Effector memory CD4-positive, alpha-beta T cell (primary cell): ENCODE measurements around the gene KRT80.

Source experiments
- DNase-seq, 3 donors: peaks; one replicate each; pipeline ENCODE4 v3.0.0-alpha.2; 2020
- H3K27ac ChIP-seq: 2 replicates; pipeline ENCODE4 v1.7.0; 2013; ENCODE audit warnings: mild to moderate bottlenecking, low read length, moderate library complexity; ENCODE audit not compliant: insufficient read depth, poor library complexity, severe bottlenecking
- H3K27me3 ChIP-seq: replicated peaks from 2 replicates; pipeline ENCODE4 v1.7.0; 2013; ENCODE audit warnings: mild to moderate bottlenecking, low read length; ENCODE audit not compliant: insufficient read depth, control insufficient read depth, poor library complexity, severe bottlenecking
- H3K36me3 ChIP-seq: 2 replicates; pipeline ENCODE4 v1.7.0; 2013; ENCODE audit warnings: mild to moderate bottlenecking, low read length, moderate library complexity; ENCODE audit not compliant: control insufficient read depth, insufficient read depth
- H3K4me1 ChIP-seq: 2 replicates; pipeline ENCODE4 v1.7.0; 2013; ENCODE audit warnings: low read length, mild to moderate bottlenecking; ENCODE audit not compliant: control insufficient read depth, insufficient read depth, poor library complexity, severe bottlenecking
- H3K4me3 ChIP-seq: 2 replicates; pipeline ENCODE4 v1.7.0; 2013; ENCODE audit warnings: low read length, low read depth, mild to moderate bottlenecking; ENCODE audit not compliant: insufficient read depth, poor library complexity, severe bottlenecking
- H3K9me3 ChIP-seq: 2 replicates; pipeline ENCODE4 v1.7.0; 2013; ENCODE audit warnings: mild to moderate bottlenecking, low read length, moderate library complexity; ENCODE audit not compliant: control insufficient read depth

The KRT80 gene

DNA sequence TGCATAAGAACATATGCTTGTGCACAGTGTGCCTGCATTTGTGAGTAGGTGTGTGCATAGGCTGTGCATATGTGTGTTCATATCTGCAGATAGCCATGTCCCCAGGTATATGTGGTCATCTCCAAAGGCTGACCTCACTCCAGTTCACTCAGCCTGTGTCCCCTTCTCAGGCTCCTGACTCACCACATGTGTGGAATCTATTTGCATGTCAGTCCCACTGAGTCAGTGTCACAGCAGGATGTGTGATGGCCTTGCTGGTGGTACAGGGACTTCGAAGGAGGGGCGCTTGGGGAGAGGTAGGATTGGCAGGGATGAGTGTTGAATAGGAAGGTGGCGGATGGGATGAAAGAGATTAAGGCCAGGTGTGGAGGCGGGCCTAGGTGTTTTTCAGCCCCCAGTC is 35.5 kb downstream of the KRT80 start:
- Histone ChIP-seq H3K36me3 (no peaks in the 10 kb centered on the region), H3K27me3 (no peaks in the 10 kb centered on the region), H3K4me3 (no peak overlapping the region), H3K9me3 (no peaks in the 10 kb centered on the region), H3K27ac (no peak overlapping the region), H3K4me1 (peaks cover 43% of the 10 kb centered on the region)
- no peak for DNase-seq

DNA sequence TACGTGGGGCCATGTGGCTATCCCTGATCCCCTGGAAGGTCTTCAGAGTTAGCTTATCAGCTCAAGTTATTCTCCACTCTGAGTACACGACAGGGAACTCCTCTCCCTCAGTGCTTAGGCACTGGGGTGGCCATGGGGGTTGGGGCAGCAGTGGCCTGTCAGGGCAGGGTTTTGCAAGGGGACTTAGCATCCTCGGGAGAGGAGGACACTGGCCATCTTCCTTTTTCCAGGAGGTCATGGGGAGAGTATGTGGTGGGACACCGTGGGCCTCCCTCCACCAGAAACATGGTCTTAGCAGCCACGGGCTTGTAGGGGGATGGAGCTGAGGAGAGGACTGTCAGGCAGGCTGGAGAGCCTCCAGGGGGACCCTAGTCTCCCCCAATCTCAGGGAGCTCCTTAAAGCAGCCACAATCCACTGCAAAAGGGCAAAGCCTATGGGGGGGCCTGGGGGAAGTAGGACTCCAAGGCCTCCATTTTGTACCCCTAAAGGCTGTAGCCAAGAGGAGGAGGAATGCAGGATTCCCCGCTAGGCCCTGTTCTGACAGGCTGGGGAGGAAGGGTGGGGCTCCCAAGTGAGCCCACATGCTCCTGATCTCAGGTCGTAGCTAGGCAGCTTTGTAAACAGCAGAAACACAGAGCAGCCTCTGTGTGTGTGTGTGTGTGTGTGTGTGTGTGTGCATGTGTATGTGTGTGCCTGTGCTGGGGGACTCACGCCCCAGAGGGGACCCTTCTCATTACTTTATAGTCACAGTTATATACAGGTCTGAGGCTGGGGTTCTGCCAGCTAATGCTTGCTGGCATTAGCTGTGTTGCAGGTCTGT is 36.6 kb downstream of the KRT80 start:
- no peaks in the 10 kb centered on the region for H3K36me3 ChIP-seq
- DNase-seq, result peak in 2 of 3 donors; percentile 36 to 37
- peak overlapping the region; percentile 10 for H3K4me3 ChIP-seq
- no peaks in the 10 kb centered on the region for H3K27me3 ChIP-seq
- peaks cover 40% of the 10 kb centered on the region for H3K4me1 ChIP-seq
- no peaks in the 10 kb centered on the region for H3K9me3 ChIP-seq
- H3K27ac ChIP-seq, result peak overlapping the region; percentile 55

DNA sequence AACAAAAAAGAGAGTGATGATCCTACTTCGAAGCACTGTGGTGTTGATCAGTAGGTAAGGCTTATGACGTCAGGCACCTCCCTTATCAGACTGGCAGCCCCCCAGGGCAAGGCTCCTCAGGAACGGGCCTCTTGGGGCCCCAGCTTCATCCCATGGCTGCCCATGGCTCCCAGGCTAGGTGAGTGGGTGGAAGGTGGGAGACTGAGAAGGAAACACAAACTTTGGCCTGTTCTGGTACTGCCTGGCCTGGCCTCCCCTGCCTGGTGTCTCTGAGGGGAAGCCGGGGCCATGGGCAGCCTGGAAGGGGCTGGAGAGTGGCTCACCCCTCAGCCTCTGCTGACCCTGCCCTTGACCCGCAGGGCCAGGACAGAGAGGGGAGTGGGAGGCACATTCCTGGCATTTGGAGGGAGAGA is 38.9 kb downstream of the KRT80 start:
- no peak overlapping the region for H3K27ac ChIP-seq

DNA sequence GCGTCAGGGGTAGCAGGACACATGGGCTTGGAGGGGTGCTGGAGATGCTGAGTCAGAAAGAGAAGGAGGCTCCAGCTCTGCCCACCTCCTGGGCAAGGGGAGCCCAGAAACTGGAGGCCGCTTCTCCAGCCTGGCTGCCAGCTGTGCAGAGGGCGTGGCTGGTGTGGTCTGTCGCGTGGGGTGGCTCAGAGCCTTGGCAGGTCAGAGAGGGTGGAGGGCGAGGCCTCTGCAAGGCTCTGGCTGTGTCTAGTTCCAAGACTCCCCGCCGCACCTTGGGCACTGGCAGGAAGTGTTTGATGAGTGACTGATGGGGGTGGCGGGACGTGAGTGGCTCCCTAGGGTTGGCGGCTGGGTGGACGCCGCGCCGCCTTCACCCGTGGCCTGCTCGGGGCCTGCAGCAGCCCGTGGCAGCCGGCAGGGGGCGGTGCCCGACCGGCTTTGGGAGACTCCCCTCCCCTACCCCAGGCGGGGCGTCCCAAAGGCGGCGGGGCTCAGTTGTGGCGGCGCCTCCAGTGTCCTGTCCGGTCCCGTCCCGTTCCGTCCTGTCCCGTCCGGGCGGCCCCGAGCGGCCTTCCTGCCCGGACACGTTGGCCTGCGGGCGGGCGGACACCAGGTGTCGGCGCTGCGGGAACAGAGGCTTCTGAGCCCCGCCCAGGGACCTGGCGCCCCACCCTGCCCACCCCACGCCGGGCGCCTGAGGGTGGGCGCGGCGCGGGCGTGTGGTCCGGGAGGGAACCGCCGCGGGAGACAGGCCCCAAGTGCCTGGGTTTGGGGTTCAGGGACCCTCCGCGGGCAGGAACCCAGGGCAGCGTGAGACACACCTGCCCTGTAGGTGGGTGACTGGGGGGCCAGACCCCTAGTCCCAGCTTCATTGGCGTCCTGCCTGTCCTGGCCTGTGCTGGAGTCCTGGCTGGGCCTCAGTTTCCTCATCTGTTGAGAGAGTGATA is 39.7 kb downstream of the KRT80 start:
- Histone ChIP-seq H3K4me3 (peak overlapping the region; percentile 39), H3K27me3 (no peaks in the 10 kb centered on the region), H3K9me3 (no peaks in the 10 kb centered on the region), H3K36me3 (no peaks in the 10 kb centered on the region), H3K4me1 (peaks cover 40% of the 10 kb centered on the region), H3K27ac (no peak overlapping the region)
- DNase-seq, result peak; percentile 52 to 72 (median 61)

More for the DNA sequence above, 38.9 kb downstream of the KRT80 start:
- Histone ChIP-seq H3K4me3 (no peak overlapping the region), H3K4me1 (peaks cover 40% of the 10 kb centered on the region), H3K9me3 (no peaks in the 10 kb centered on the region), H3K36me3 (no peaks in the 10 kb centered on the region), H3K27me3 (no peaks in the 10 kb centered on the region)
- no peak for DNase-seq

DNA sequence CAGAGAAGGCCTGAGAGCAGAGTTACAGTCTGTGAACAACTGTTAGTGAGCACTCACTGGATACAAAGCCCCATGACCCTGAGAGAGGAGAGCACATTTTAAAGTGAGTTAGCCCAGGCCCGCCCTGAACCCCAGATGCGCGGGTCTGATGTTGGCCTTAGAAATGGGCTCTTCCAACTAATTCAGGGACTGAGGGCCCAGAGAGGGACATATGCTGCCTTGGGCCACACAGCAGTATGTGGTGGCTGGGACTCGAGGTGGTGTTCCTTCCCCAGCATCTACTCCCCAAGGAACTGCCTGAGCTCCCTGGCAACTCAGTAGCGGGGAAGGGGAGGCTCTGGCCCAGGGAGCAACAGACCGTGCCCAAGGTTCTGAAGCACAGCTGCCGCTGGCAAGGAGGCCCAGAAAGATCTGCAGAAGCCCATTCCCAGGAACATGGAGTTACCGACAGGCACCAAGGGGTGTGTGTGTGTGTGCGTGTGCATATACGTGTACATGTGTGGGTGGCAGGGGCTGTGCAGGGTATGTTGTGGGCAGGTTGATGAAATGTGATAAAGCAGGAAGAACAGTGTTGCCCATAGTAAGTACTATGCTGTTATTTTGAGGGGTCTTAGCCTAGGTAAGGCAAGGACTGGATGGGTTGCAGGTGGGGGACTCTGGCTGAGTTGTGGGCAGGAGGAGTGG is 40.5 kb downstream of the KRT80 start:
- peaks cover 33% of the 10 kb centered on the region for H3K4me1 ChIP-seq
- no peaks in the 10 kb centered on the region for H3K27me3 ChIP-seq
- H3K9me3 ChIP-seq, result no peaks in the 10 kb centered on the region
- H3K4me3 ChIP-seq, result no peak overlapping the region
- H3K36me3 ChIP-seq, result no peaks in the 10 kb centered on the region
- no peak for DNase-seq
- no peak overlapping the region for H3K27ac ChIP-seq

DNA sequence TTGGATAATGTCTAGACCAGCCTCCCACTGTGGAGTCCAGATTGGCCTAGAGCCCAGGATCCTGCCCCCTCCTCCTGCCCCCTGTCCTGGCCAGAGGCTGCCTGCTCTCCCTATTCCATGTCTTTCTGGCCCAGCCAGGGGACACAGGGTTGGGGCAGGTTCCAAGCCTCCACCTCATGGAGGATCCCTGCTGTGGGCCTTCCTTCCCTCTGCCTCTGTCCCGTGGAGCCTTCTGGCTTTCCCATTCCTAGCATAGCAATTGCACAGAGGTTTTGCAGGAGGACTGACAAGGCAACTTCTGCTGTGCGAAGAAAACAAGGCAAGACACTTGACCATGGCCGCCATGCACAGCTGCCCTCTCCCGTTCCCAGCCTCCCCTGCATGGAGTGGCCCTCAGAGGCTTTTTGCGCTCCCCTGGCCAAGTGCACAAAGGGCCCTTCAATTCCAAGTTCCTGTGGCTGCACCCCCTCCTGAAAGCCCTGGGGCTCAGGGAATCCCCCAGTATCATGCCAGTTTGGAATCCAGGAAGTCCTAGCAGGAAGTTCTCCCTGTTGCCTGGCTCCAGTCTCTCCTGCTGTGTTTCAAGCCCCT is 42.1 kb downstream of the KRT80 start:
- Histone ChIP-seq H3K27me3 (no peaks in the 10 kb centered on the region), H3K36me3 (no peaks in the 10 kb centered on the region), H3K9me3 (no peaks in the 10 kb centered on the region), H3K4me3 (no peak overlapping the region), H3K27ac (no peak overlapping the region), H3K4me1 (peaks cover 17% of the 10 kb centered on the region)
- no peak for DNase-seq

DNA sequence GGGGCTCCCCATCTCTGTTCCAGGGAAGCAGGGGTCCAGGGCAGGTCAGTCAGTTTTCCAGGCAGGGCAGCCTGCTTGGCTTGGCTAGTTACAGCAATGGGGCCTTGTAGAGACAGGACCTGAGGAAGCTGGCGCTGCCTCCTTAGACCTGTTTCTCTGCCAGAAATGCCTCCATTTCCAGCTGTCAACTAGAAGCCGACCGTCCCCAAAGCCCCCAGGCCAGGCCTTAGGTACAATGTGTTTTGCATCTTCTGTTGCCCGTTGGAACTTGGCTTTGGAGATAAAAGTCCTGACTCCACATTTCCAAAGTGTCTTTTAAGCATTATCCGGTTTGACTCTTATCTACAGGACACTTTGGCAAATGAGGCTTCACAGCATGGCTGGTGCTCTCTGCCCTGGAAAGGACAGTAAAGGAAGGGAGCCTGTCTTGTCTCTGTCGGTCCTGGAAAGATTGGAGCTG is 42.6 kb downstream of the KRT80 start:
- Histone ChIP-seq H3K9me3 (no peaks in the 10 kb centered on the region), H3K27ac (no peak overlapping the region), H3K27me3 (no peaks in the 10 kb centered on the region), H3K36me3 (no peaks in the 10 kb centered on the region), H3K4me1 (peaks cover 14% of the 10 kb centered on the region), H3K4me3 (no peak overlapping the region)
- no peak for DNase-seq

DNA sequence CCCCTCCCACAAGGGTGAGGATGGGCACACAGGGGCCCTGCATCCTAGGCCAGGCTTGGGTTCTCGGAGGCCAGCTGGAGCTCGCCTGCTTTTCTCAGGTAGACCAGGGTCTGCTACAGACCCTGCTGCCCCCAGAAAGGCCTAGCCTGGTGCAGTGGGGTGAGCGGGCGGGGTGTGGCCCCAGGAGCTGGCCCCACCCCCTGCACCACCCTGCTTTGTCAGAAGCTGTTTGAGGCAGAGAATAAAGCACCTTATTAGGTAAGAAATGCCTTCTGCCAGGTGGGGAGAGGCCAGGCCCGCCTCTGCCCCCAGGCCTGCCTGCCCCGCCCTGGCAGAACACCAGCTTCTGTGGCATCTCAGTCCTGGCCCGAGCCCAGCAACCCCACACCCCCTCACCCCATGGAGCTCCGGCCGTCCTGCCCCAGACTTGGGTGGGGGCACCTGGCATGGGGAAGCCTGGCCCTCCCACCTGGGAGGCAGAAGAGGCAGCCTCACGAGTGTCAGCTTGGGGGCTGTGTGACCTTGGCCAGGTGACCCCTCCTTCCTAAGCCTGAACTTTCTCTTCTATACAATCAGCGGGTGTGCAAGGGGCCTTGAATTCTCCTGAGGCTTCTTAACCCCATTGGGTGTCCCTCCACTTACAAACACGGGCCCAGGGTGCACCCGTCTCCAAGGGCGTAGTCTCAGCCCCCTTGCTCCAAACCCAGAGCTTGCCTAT is 43.2 kb downstream of the KRT80 start:
- peaks cover 13% of the 10 kb centered on the region for H3K4me1 ChIP-seq
- DNase-seq, result no peak
- H3K4me3 ChIP-seq, result no peak overlapping the region

DNA sequence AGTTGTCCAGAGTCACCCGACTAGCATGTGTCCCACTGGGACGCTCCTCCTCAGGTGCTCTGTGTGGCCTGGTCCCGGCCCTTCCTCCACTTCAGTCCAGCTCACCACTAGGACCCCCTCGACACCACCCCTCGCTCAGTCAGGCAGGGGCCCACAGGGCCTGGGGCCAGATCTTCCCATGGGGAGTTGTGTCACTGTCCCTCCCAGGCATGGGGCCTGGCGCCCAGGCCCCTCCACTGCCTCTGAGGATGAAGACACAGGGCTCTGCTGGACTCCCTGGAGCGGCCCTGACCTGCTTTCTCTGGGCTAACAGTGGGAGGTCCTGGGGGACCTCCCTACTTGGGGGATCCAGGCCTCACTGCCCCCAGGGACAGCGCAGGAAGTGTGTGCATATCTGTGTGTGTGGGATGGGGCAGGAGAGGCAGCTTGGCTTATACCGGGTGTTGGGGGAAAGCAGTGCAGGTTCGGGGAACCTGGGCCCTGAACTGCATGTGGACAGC is 43.8 kb downstream of the KRT80 start:
- DNase-seq, result no peak
- H3K4me1 ChIP-seq, result peaks cover 9% of the 10 kb centered on the region
- H3K36me3 ChIP-seq, result no peaks in the 10 kb centered on the region
- no peaks in the 10 kb centered on the region for H3K27me3 ChIP-seq
- H3K27ac ChIP-seq, result no peak overlapping the region
- H3K4me3 ChIP-seq, result no peak overlapping the region
- H3K9me3 ChIP-seq, result no peaks in the 10 kb centered on the region

More for the DNA sequence above, 43.2 kb downstream of the KRT80 start:
- H3K36me3 ChIP-seq, result no peaks in the 10 kb centered on the region
- no peaks in the 10 kb centered on the region for H3K27me3 ChIP-seq
- no peak overlapping the region for H3K27ac ChIP-seq
- H3K9me3 ChIP-seq, result no peaks in the 10 kb centered on the region
